Keratinocyte (primary cell): ENCODE measurements around the gene SF1. TPM values are rescaled to one million over a fixed set of nuclear protein-coding genes. Genes with fewer than 3 reads are reported as not detected.

Source experiments
- DNase-seq: peaks from one replicate; pipeline ENCODE4 v3.0.0-alpha.2; 2011; ENCODE audit warnings: low read depth, missing footprints, low spot score
- FAIRE-seq: peaks from 2 replicates; lab custom pipeline; 2011; peaks lifted over from hg19 to GRCh38; lab: Jason Lieb, UNC
- H2AFZ ChIP-seq: 2 replicates; pipeline ENCODE4 v1.6.0; 2012; ENCODE audit warnings: low read length, control low read depth, inconsistent platforms; ENCODE audit not compliant: control insufficient read depth
- H3K27ac ChIP-seq: 2 replicates; pipeline ENCODE4 v1.5.1; 2011; ENCODE audit warnings: low read length; ENCODE audit not compliant: control insufficient read depth, insufficient read depth
- H3K27me3 ChIP-seq: 3 replicates; pipeline ENCODE4 v1.6.0; 2011; ENCODE audit warnings: low read length; ENCODE audit not compliant: control insufficient read depth, insufficient read depth; ENCODE audit errors: extremely low read depth
- H3K36me3 ChIP-seq, 2 experiments: 2 replicates in 1 of 2; 3 replicates in 1 of 2; pipeline ENCODE4 v1.5.1; 2011; ENCODE audit warnings: low read length in 2 of 2, mild to moderate bottlenecking in 1 of 2; ENCODE audit not compliant: control insufficient read depth in 2 of 2, insufficient read depth in 2 of 2; ENCODE audit errors: extremely low read depth in 1 of 2
- H3K4me1 ChIP-seq: 3 replicates; pipeline ENCODE4 v1.5.1; 2011; ENCODE audit warnings: low read length; ENCODE audit not compliant: control insufficient read depth, insufficient read depth; ENCODE audit errors: extremely low read depth
- H3K4me2 ChIP-seq: 3 replicates; pipeline ENCODE4 v1.6.0; 2011; ENCODE audit warnings: low read depth, low read length; ENCODE audit not compliant: control insufficient read depth, insufficient read depth; ENCODE audit errors: extremely low read depth
- H3K4me3 ChIP-seq, 3 experiments: fragments of 200-600 bp in 1 of 3; sonication (generic) in 1 of 3; 2 replicates in 2 of 3; 3 replicates in 1 of 3; pipeline ENCODE4 v1.5.1; 2011 to 2016; ENCODE audit warnings: low read length in 3 of 3, mild to moderate bottlenecking in 3 of 3, control low read depth in 2 of 3, inconsistent platforms in 1 of 3, low read depth in 1 of 3, mixed read lengths in 1 of 3, mixed run types in 1 of 3, moderate library complexity in 1 of 3; ENCODE audit not compliant: control insufficient read depth in 2 of 3, insufficient read depth in 2 of 3; ENCODE audit errors: extremely low read depth in 1 of 3
- H3K79me2 ChIP-seq: 2 replicates; pipeline ENCODE4 v1.6.0; 2012; ENCODE audit warnings: low read length; ENCODE audit not compliant: control insufficient read depth, insufficient read depth
- H3K9ac ChIP-seq: 3 replicates; pipeline ENCODE4 v1.6.0; 2011; ENCODE audit warnings: low read length; ENCODE audit not compliant: control insufficient read depth, insufficient read depth; ENCODE audit errors: extremely low read depth
- H3K9me1 ChIP-seq: 3 replicates; pipeline ENCODE4 v1.6.0; 2011; ENCODE audit warnings: low read length; ENCODE audit not compliant: control insufficient read depth, insufficient read depth; ENCODE audit errors: extremely low read depth
- H3K9me3 ChIP-seq: 2 replicates; pipeline ENCODE4 v1.5.1; 2012; ENCODE audit warnings: low read depth, low read length; ENCODE audit not compliant: control insufficient read depth
- H4K20me1 ChIP-seq: 3 replicates; pipeline ENCODE4 v1.6.0; 2011; ENCODE audit warnings: low read length; ENCODE audit not compliant: control insufficient read depth, insufficient read depth; ENCODE audit errors: extremely low read depth
- EZH2 ChIP-seq: IDR thresholded peaks from one replicate; pipeline ENCODE4 v1.6.1; 2012; ENCODE audit warnings: inconsistent platforms, mild to moderate bottlenecking, low read length, moderate library complexity
- dilution Hi-C: fragments of 300-500 bp; cut with MboI; formaldehyde crosslinking; loops from one replicate; pipeline ENCODE4 v1.7.0; 2020; ENCODE audit warnings: low sequenced_read_pairs; ENCODE audit not compliant: extremely low pct_ligation_motif_present
- polyA plus RNA-seq, 5 experiments: library from polyadenylated mRNA; depleted of rRNA in 3 of 5; stranded (reverse) in 3 of 5; stranded (forward) in 1 of 5; unstranded in 1 of 5; fragments of >200 nt; gene quantifications; 1 replicate in 1 of 5; 2 replicates in 3 of 5; 3 replicates in 1 of 5; pipeline versions ENCODE4 v1.2.1 to v1.2.3, GENCODE V29; 2011 to 2012; ENCODE audit warnings: missing spikeins in 2 of 5, low read depth in 1 of 5, low replicate concordance in 1 of 5
- TF ChIP-seq, protein P1 (sequence below), 3 experiments: IDR thresholded peaks in 1 of 3; conservative IDR thresholded peaks in 1 of 3; optimal IDR thresholded peaks in 1 of 3; 2 replicates in 2 of 3; 3 replicates in 1 of 3; pipeline versions ENCODE3 to v1.5.1; 2011; ENCODE audit warnings: low read length in 3 of 3, mild to moderate bottlenecking in 3 of 3, moderate library complexity in 2 of 3, control low read depth in 1 of 3, inconsistent platforms in 1 of 3; ENCODE audit not compliant: insufficient read depth in 2 of 3; ENCODE audit errors: extremely low read depth in 1 of 3

The SF1 gene
- polyA plus RNA-seq, 1 donor (not counting 4 experiments of a cell fraction or from before 2014, with no cell fraction given) = 54.5 TPM

DNA sequence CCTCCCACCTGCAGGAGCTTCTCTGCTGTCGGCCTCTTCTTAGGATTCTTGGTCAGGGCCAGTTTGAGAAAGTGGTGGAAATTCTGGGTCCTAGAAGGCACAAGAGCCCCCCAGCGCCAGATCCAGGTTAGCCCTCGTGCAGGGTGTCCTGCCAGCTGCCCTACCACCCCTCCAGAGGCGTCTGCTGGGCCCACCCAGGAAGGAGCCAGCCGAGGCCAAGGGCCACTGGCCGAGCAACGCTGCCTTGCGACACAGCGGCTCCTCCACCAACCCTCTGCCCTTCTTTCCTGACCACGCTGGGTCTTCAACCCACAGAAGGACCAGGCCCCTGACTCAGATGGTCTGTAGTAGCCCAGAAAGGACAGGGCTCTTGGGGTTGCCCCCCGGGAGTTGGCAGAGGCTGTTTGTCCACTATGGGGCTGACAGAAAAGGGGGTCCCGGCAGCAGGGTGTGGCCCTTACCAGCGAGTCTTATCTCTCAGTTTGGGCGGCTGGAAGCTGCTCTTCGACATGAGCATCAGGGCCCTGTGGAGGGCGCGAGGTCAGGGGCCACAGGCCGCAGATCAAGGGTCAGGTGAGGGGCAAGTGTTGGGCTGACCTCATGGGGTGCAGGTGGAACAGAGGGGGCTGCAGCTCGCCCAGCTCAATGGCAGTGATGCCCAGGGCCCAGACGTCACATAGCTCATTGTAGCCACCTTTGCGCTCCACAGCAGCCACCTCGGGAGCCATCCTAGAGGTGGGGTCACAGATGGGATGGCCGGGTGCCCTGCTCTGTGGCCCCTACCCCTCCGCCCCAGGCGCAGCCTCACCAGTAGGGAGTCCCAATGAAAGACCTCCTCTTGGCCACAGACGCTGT is 22.2 kb upstream of the SF1 start:
- Histone ChIP-seq H4K20me1 (no peaks in the 10 kb centered on the region), H3K4me2 (no peak overlapping the region), H3K27ac (no peak overlapping the region), H3K27me3 (no peaks in the 10 kb centered on the region), H3K4me1 (peaks cover 14% of the 10 kb centered on the region), H2AFZ (no peak overlapping the region), H3K79me2 (no peaks in the 10 kb centered on the region), H3K9ac (no peak overlapping the region), H3K9me1 (no peaks in the 10 kb centered on the region), H3K36me3 (peaks cover 8 to 9% of the 10 kb centered on the region in 2 experiments), H3K9me3 (no peaks in the 10 kb centered on the region), H3K4me3 (no peak overlapping the region)
- dilution Hi-C loops = no loop called here
- no peak for DNase-seq
- no peak for FAIRE-seq
- TF ChIP-seq, protein P1, sequence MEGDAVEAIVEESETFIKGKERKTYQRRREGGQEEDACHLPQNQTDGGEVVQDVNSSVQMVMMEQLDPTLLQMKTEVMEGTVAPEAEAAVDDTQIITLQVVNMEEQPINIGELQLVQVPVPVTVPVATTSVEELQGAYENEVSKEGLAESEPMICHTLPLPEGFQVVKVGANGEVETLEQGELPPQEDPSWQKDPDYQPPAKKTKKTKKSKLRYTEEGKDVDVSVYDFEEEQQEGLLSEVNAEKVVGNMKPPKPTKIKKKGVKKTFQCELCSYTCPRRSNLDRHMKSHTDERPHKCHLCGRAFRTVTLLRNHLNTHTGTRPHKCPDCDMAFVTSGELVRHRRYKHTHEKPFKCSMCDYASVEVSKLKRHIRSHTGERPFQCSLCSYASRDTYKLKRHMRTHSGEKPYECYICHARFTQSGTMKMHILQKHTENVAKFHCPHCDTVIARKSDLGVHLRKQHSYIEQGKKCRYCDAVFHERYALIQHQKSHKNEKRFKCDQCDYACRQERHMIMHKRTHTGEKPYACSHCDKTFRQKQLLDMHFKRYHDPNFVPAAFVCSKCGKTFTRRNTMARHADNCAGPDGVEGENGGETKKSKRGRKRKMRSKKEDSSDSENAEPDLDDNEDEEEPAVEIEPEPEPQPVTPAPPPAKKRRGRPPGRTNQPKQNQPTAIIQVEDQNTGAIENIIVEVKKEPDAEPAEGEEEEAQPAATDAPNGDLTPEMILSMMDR (optimal IDR thresholded peaks at IDR 0.05 in 1 of 3, IDR thresholded peaks at IDR 0.05 in 1 of 3, conservative IDR thresholded peaks at IDR 0.05 in 1 of 3; ENCODE audit: extremely low read depth in 1 of 3, insufficient read depth in 2 of 3, low read length in 3 of 3) = no peak
- TF ChIP-seq EZH2 = no peak

DNA sequence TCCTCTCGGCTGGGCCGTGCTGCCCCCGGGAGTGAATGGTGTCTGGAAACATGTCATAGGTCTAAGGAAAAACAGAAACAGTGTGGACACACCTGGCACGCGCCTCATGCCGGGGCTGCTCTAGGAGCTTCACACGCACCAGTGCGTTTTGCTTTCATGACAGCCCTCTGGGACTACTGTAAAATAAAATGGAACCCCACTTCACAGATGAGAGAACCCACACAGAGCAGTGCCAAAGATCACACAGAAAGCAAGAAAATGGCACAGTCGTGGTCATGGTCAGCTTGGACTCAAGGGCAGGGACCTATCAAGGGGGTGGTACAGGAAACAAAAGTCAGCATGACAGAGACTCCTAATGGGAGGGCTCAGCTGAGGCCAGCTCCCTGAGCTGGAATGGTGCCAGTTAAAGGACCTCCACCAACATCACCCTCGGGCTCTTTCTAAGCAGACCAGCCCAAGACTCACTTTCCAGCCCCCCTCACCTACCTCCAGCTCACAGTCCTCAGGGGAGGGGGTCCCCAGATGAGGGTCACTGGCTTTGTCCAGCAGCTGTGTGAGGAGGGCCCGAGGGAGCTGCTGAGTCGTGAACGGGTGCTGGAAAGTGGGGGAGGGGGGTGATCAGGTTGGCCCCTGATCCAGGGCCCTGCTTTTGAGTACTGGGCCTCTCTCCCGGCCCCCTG is 21.4 kb upstream of the SF1 start:
- H3K79me2 ChIP-seq = no peaks in the 10 kb centered on the region
- no peak overlapping the region for H3K27ac ChIP-seq
- H3K9me3 ChIP-seq = no peaks in the 10 kb centered on the region
- H3K4me2 ChIP-seq = no peak overlapping the region
- no peak overlapping the region for H3K4me3 ChIP-seq
- H4K20me1 ChIP-seq = no peaks in the 10 kb centered on the region
- peaks cover under 1 to 5% of the 10 kb centered on the region in 2 experiments for H3K36me3 ChIP-seq
- no peak for DNase-seq
- dilution Hi-C loops = no loop called here
- no peak overlapping the region for H2AFZ ChIP-seq
- H3K9ac ChIP-seq = no peak overlapping the region
- TF ChIP-seq, protein P1 (optimal IDR thresholded peaks at IDR 0.05 in 1 of 3, IDR thresholded peaks at IDR 0.05 in 1 of 3, conservative IDR thresholded peaks at IDR 0.05 in 1 of 3; ENCODE audit: extremely low read depth in 1 of 3, insufficient read depth in 2 of 3, low read length in 3 of 3) = no peak
- TF ChIP-seq EZH2 = no peak
- no peaks in the 10 kb centered on the region for H3K9me1 ChIP-seq
- H3K4me1 ChIP-seq = peaks cover 14% of the 10 kb centered on the region
- H3K27me3 ChIP-seq = no peaks in the 10 kb centered on the region
- no peak for FAIRE-seq
